NCI-H1436 (cell line): ENCODE data around the gene TMEM178A.
"Not testable (repeated sequence)": the region's sequence is repeated elsewhere in the genome, so short reads cannot be mapped to it uniquely, and the experiment has no call there.

Source experiments
- DNase-seq: peaks from one replicate; lab custom pipeline; 2025; lab: John Stamatoyannopoulos, UW

Gene TMEM178A

GRCh38 chr2:39648580-39648979 lies 17.1 kb upstream of the TMEM178A start:
- DNase-seq, result no peak

- DNase-seq, result no peak
These were observed 16.2 kb upstream of the TMEM178A start for GRCh38 chr2:39649511-39649910.

- no peak for DNase-seq
These were observed 15.2 kb upstream of the TMEM178A start for GRCh38 chr2:39650468-39650867.

- not testable (repeated sequence) for DNase-seq
These were observed 9.5 kb upstream of the TMEM178A start for GRCh38 chr2:39656215-39656614.

GRCh38 chr2:39657287-39657937 lies 8.3 kb upstream of the TMEM178A start:
- DNase-seq, result no peak

GRCh38 chr2:39658371-39658770 lies 7.3 kb upstream of the TMEM178A start:
- no peak for DNase-seq

- DNase-seq, result no peak
These were observed 5.7 kb upstream of the TMEM178A start for GRCh38 chr2:39659765-39660611.

- DNase-seq, result no peak
These were observed 5.0 kb upstream of the TMEM178A start for GRCh38 chr2:39660612-39661236.

GRCh38 chr2:39661826-39662225 lies 3.9 kb upstream of the TMEM178A start:
- DNase-seq, result no peak

- no peak for DNase-seq
These were observed 2.4 kb upstream of the TMEM178A start for GRCh38 chr2:39663187-39663930.

- DNase-seq, result no peak
These were observed 1.4 kb upstream of the TMEM178A start for GRCh38 chr2:39664232-39664887.

- DNase-seq, result no peak
These were observed 677 bp upstream of the TMEM178A start for GRCh38 chr2:39664888-39665591.

- no peak for DNase-seq
These were observed 879 bp downstream of the TMEM178A start for GRCh38 chr2:39666491-39667101.

- no peak for DNase-seq
These were observed 1.6 kb downstream of the TMEM178A start for GRCh38 chr2:39667104-39667885.

- DNase-seq, result no peak
These were observed 2.2 kb downstream of the TMEM178A start for GRCh38 chr2:39667886-39668276.

- no peak for DNase-seq
These were observed 2.9 kb downstream of the TMEM178A start for GRCh38 chr2:39668576-39669080.

GRCh38 chr2:39671604-39672003 lies 5.9 kb downstream of the TMEM178A start:
- no peak for DNase-seq

- DNase-seq, result no peak
These were observed 7.3 kb downstream of the TMEM178A start for GRCh38 chr2:39673018-39673417.

GRCh38 chr2:39676342-39676741 lies 10.6 kb downstream of the TMEM178A start:
- DNase-seq, result no peak

- no peak for DNase-seq
These were observed 12.5 kb downstream of the TMEM178A start for GRCh38 chr2:39678170-39678569.
